ELF-1 (cell line): ENCODE data around the gene CHAF1A.

ENCODE experiments used
- DNase-seq: peaks from one replicate; pipeline ENCODE4 v3.0.0-alpha.2; 2016; ENCODE audit warnings: low read depth, low spot score

The CHAF1A gene

DNA sequence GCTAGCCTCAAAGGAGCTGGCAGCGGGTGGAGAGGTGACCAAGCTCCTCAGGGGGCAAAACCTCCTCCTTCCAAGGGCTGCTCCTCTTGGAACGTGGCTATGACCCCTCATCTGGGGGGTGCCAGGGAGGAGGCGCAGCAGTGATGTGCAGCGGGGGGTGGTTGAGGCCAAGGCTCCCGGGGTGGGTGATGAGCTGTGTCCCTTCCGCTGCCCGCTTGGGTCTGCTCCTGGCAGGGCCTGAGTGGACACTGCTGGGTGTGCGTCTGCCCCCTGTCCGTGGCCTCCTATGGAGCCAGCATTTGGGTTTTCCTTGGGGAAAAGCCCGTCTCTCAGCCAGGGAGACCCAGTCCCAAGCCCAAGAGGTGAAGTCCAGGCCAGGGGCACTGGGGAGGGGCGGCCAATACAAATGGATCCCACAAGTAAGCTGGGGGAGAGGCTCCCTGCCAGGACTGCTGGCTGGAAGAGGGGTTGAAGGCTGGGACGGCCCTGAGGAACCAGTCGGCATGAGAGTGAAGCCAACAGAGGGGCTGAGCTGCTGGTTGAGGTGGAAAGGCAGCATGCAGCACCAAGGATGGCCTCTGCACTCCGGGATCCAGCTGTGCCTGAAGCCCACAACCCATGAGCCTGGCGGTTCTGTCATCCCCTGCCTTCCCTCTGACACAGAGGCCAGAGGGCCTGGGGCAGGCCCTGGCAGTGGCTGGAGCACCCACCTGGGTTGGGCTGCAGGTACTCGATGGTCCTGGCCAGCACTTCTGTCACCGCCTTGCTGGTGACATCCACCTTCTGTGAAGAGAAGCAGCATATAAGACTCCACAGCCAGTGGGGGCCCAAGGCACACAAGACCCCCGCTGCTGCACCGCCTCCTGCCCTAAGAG, 36.4 kb upstream of the CHAF1A start:
- no peak for DNase-seq

DNA sequence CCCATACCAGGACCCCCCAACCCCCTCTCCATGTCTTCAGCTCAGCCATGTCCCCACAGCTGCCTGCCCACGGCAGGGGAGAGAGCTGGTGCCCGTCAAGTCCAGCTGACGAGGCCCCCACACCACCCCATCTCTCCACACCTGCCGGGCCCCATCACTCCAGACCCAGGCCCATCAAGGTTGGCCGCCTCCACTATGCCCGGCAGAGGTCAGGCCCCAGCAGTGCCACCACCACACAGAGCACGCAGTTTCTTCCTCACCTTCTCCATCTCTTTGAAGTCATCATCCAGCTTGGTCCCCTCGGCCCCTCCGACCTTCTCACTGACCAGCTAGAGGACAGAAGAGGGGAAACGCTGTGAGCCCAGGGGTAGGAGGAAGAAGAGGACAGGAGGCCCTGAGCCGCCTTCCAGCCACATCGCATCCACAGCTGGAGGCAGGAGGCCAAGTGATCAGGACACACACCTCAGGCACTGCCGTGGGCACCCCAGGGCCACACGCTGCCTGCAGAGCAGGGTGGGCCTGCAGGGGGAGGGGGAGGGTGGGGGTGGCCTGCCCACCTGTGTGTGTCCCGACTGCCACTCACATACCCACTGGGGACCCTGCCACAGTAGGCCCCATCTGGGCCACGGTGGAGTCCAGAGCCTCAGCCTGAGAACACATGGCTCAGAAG, 35.6 kb upstream of the CHAF1A start:
- DNase-seq = no peak

DNA sequence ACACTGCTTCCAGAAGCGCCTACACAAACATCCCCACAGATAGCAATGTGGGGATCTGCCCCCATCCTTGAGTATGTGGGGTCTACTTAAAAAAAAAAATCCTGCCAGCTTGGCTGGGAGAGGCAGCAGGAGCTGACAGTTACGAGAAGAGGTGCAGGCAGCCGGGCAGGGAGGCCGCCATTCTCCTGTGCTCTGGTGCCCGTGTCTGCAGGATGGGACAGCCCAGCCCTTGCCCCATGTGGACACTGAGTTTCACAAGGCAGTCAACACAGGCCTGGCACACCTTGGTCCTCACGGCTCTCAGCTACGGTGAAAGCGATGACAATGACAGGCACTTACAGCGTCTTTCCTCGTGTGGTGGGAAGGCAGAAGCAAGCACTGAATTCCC, 35.1 kb upstream of the CHAF1A start:
- no peak for DNase-seq

DNA sequence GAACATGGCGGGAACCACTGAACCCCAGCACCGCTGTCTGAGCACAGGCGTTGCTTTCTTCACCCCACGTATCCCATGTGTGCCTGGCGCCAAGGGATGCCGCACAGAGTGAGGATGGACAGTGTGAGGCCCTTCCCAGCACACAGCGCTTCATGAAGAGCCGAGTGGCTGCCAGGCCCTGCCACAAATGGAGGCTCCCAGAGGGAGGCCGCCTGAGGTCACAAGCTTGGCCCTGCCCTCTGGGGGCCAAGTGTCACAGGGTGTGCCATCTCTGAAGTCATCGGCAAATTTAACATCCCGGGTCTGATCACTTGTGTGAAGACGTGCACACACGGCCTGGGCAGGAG, 34.7 kb upstream of the CHAF1A start:
- no peak for DNase-seq

DNA sequence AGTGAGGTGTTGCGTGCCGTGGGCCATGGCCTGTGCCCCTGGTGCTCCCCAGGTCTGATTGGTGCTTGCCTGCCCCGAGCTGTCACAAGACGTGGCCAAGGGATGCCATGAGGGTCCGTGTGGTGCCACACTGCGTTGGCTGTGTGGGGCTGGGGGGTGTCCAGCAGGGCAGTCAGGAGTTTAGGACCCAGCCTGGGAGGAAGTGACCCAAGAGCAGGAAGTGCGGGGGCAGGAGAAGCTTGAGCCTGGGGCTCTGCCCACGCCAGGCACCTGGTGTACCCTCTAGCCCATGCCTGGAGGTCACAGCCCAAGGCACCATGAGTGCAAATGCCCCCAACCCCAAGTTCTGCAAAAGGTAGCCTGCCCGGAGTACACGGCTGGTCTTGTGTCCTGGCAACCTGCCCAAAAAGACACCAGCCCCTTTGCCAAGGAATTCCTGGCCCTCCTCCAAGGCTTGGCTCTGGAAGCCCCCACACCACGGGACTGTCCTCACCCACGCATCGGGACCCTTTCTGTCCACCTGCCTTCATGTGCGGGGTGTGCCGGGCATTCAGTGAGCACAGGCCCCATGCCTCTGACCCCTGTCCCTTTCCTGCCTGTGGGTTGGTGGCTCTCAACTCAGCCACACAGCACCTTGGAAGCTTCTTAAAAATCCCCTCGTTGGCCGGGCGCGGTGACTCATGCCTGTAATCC, 34.2 kb upstream of the CHAF1A start:
- no peak for DNase-seq

DNA sequence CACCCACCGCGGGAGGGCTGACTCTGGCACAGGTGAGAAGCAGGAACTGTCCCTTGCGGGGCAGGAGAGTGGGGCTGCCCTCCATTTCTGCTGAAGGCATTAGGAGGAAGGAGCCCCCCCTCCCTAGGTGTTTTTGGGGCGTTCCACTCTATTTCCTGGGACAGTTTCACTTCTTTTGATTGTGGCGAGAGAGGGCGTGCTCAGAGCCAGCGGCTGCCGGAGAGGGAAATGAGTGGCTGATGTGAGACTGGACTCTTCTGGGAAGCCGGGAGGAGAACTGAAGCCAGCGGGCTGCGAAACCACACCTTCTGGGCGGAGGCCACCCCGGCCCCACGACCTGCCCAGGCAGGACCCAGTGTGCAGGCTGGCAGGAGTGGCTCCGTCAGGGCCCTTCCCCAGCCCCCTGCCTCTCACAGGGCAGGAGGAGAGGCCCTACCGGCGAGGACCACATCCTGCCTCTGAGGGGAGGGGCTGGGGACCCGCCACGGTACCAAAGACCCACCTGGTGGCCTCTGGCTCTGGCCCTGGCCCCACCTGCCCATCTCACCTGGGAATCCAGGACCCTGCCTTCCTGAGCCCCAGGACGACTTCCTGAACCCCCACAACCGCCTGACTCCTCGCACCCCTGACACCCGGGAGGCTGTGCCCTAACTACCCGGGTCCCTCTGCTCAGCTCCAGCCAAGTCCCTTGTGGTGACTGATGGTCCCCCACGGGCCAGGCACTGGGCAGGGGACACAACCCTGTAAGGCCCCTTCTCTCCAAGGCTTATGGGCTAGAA, 33.1 kb upstream of the CHAF1A start:
- peak; percentile 40 for DNase-seq

DNA sequence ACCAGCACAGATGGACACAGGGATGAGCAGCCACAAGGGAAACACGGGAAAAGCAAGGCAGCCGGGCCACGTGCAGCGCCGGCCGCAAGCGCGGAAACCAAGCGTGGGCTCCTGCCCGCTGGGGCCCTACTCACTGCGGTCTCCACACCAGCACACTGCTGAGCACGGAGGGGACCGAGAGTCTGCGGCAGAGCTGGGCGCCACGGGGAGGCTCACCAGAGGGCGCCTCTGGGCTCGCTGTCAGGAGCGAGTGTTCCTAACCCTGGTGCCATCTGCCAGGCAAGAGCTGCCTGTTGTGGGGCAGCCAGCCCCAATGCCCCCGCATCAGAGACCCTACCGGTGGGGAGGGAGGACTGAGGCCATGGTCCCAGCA, 32.6 kb upstream of the CHAF1A start:
- peak; percentile 53 for DNase-seq

DNA sequence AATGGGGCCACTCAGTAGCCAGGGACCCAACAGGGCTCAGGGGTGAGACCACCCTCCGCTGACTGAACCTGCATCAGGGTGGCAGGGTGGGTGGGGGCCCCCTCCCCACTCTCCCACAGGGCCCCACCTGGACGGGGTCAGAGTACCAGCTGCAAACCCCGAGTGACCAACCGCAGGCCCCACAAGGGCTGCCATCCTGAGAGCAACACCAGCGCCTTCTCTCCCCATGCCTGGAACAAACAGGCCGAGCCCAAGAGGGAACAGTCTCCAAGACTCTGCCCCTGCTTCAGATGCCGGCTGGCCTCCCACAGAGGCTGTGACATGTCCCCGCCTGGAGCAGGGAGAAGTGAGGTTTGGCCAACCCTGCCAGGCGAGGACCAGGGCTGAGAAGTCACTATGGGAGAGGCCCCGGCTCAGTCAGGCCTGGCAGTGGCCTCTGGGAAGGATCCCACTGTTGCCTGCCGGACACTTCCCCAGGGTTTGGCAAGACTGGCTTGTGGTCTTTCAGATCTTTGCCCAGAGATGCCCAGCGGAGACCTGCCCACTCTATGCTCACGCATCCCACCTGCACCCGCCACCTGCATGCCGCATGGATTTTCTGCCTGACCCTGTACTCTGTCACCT, 31.9 kb upstream of the CHAF1A start:
- DNase-seq = no peak

DNA sequence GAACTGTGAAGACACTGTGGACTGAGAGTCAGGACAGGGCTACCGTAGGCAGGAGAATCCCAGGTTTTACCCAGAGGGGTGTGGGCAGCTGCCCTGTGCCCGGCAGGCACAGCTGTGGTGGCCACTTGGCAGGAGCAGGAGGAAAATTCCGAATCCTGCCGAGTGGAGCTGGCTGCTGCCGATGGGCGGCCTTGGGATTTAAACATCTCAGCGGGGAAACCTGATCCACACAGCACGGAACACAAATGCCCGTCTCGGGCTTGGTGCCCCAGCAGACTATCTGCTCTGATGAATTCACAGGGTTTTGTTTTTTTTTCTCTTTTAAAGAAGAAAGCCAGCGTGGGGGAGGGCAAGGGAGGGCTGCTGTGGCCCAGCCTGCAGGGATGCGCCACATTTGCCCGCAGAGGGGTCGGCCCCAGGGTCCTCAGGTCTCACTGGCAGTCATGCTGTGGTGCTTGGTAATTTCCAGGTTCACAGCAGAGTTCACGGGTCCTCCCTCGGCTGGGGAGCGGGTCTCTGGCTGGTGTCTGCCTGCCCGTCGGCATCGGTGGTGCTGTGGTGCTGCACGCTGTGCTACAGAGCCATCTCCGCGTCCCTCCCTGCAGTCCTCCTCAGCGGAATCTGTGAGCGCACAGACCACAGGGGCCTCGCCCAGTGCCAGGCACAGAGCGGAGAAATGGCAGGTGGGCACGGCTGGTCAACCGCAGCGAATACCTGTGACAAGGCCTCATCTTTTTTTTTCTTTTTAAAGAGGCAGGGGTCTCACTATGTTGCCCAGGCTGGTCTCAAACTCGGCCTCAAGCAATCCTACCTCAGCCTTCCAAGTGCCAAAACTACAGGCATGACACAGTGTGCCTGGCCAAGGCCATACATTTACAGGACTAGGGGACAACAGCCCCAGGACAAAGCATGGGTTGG, 30.9 kb upstream of the CHAF1A start:
- DNase-seq = no peak

DNA sequence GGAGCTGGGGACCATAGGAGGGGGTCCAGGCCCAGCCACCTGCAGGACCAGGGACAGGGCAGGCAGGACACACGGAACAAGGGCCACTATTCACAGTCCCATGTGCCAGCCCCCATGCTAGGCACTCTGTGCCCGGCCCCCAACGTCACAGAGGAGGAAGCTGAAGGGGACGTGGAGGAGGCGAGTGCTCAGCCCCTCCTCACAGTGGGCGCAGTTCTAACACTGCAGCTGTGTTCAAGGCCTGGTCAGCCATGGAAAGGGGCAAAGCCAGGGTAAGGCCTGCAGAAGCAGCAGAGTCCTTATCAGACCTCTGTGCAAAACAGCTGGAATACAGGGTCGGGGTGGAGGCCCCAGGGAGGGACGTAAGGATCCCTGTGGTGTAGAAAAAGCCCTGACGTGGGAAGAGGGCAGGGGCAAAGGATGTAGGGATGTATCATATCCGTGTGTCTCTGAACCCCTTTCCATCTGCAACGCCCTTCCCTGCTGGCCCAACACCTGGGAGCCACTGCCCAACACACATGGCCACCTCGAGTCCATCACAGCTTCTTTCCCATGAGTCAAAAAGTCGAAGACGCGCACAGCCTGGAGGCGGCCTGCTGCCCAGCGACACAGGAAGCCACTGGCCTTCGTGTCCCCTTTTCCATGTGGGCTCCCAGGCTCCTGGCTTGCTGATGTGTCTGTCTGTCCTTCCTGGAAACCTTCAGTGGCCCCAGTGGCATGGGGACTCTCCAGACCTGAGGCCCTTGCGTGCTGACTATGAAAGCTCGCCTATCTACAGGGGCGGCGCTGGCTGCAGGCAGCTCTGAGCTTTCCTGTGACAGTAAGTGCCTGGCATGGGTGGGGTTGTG, 30.1 kb upstream of the CHAF1A start:
- no peak for DNase-seq

DNA sequence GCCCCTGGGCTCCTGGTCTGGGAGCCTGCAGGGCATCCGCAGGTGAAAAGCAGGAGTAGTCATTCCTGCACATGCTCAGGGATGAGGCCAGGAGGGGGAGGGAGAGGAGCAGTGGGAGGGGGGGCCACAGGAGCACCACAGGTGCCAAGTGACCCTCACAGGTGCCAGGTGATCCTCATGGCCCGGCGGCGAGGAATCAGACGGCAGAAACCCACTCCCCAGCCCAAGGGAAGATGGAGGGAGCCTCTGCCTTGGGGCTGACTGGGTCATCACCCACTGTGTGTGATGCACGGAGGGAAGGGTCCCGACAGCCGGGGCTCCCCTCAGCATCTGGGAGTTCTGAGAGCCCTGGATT, 29.4 kb upstream of the CHAF1A start:
- DNase-seq = no peak

DNA sequence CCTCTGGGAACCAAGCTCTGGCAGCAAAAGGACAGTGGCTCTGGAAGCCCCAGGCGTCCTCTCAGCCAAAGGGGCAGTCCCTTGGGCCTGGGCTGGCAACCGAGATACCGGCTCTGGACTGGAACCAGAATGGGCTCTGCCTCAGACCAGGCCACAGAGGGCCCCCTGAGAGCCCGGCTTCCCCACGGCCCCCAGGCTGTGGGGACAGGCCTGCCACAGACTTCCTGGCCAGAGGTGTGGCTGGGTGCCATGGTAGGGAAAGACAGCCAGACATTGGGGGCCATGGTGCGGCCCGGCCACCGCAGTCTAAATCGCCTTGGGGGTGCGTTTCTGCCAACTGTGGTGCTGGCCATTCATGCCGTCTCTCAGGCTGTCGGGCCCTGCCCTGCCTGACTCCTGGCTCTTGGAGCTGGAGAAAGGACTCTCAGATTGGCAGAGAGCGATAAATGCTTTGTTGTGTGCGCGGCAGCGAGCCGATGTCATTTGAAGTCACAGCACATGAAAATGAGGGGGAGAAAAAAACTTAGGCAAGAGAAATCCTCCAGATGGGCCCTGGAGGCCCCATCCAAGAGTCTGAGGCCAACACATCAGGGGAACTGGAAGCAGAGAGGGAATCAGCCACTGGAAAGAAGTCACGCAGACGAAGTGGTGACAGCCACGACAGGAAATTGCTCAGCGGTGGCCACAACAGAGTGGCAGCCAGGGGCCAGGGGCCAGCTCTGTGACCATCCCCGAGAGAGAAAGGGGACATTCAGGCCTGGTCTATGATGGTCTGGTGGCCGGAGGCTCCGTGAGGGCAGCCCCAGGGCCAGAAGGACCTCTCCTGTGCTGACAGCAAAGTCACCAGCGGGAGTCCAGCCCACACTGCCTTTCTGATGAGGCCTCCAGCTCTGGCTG, 28.6 kb upstream of the CHAF1A start:
- peak; percentile 27 for DNase-seq

DNA sequence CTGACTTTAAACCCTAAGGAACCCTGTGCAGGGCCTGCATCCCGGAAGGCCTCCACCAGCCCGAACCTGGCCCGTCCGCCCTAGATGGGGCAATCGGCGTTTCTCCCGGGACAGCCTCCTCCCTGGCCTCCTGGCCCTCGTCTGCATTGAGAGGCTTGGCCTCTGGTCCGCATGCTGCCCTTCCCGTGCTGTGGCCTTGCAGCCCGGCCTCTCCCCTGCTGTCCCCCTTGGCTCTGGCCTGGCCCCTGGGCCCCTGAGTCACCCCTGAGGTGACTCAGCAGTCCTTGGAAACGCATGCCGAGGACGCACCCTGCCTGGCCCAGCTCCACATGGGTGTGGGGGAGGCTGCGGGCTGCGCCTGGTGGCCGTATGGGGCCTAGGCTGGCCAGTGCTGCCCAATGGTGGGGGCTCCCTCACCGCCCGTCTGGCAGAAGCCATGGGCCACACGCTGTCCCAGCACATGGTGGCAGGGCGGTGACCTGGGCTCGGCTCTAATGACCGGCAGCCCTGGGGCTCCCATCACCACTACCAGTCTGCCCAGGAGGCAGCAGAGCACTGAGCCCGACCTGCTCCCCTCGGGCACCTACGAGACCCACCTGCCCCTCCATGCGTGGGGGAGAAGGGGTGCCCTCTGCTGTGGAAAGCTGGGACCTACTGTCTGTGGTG, 27.8 kb upstream of the CHAF1A start:
- DNase-seq = peak; percentile 44

DNA sequence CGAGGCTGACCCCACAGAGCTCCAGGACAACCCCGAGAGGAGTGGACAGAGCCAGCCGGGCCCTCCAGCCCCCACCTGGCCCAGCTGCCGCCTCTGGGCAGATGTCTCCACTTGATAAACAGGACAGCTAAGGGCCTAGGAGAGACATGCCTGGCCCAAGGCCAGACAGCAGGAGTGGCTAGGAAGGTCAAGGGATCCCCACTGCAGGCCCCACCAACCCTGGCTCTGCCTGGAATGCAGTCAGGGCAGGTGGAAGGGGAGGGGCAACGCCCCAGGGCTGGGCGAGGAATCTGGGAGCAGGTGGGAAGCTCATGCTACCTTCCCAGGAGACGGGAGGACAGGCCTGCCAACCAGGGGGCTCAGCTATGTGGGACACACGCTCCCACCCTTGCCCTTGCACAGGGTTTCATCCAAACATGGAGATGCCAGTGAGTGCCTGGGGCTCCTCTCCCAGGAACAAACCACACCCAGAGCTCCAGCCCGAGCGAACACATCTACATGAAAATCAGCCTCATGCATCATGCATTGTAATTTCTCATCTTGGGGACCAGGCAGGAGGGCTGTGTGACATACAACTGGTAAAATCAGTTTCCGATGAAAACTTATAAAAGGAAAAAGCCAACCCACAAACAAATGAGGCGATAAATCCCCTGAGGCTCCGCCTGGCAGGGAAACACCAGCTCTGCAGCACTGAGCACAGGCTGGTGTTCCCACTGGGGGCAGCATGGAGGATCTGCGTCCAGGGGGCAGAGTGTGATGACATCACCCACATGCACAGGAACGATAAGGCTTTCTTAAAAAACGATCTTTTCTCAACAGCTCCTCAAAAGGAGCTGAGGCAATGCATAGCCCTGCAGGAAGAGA, 27.0 kb upstream of the CHAF1A start:
- peak; percentile 94 for DNase-seq

DNA sequence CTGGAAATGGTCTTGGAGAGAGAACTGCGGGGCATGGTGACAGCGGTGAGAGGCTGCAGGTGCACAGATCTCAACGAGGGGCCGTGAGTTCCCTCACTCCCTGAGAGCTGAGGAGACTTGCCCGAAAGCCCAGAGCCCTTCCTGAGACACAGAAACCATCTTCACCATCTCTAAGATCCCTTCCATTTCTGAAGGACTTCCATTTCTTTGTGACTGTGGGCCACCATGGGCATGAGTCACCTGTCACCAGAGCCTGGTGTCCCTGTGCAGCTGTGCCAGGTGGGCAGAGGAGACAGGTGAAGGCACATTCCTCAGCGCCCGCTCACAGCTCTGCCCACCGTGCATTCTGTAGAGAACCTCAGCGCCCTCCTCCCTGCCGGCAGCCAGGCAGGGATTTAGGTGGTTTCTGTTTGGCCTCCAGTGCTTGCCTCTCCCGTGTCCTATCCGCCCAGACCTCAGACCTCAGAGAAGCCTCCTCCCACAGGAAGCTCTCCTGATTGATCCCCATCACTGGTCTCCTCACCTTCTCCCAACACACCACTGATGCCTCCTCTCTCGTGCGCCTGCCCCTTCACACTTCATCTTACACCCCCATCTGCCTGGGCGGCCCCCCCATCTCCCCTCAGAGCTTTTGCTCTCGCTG, 26.3 kb upstream of the CHAF1A start:
- no peak for DNase-seq

DNA sequence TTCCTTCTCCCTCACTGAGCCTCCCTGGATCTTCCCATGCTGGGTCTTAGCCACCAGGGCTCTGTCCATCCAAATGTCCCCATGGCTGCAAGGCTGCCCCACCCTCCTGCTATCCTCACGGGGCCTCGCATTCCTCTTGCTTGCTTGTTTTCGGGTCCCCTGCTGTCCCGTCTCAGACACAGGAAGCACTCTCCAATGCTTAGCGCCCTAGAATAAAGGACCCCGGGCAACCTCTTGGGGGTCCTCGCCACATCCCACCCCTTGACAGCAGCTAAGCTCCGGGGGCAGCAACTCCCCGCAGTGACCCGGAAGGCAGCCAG, 25.8 kb upstream of the CHAF1A start:
- no peak for DNase-seq
